Endodermal cell (in vitro differentiated cells): Measurements from ENCODE around the gene AKR1C3. TPM values are rescaled to one million over a fixed set of nuclear protein-coding genes. Genes with fewer than 3 reads are reported as not detected.
"Not testable (repeated sequence)": the region's sequence is repeated elsewhere in the genome, so short reads cannot be mapped to it uniquely, and the experiment has no call there.

ENCODE experiments used
- DNase-seq: peaks from one replicate; pipeline ENCODE4 v3.0.0-alpha.2; 2017
- H3K27ac ChIP-seq: 2 replicates; pipeline ENCODE4 v1.5.1; 2013; ENCODE audit warnings: mild to moderate bottlenecking, low read depth, low read length, moderate library complexity
- H3K27me3 ChIP-seq: 2 replicates; pipeline ENCODE4 v1.6.1; 2013; ENCODE audit warnings: mild to moderate bottlenecking, low read length, moderate library complexity; ENCODE audit not compliant: insufficient read depth, control insufficient read depth, poor library complexity, severe bottlenecking
- H3K36me3 ChIP-seq: 2 replicates; pipeline ENCODE4 v1.7.0; 2013; ENCODE audit warnings: mild to moderate bottlenecking, low read length, moderate library complexity; ENCODE audit not compliant: control insufficient read depth, insufficient read depth
- H3K4me1 ChIP-seq: one replicate; pipeline ENCODE4 v1.7.0; 2013; ENCODE audit warnings: low read length; ENCODE audit not compliant: control insufficient read depth, insufficient read depth
- H3K4me3 ChIP-seq: 2 replicates; pipeline ENCODE4 v1.5.1; 2013; ENCODE audit warnings: mild to moderate bottlenecking, low read length, moderate library complexity
- H3K9ac ChIP-seq: 2 replicates; pipeline ENCODE4 v1.6.1; 2013; ENCODE audit warnings: mild to moderate bottlenecking, low read length, moderate library complexity; ENCODE audit not compliant: poor library complexity, severe bottlenecking; ENCODE audit errors: extremely low read depth
- H3K9me3 ChIP-seq: 2 replicates; pipeline ENCODE4 v1.6.1; 2013; ENCODE audit warnings: mild to moderate bottlenecking, low read length, moderate library complexity; ENCODE audit not compliant: control insufficient read depth
- H3K27ac Mint-ChIP-seq: 2 replicates; pipeline ENCODE4 v1.8.0; 2020; ENCODE audit warnings: mixed read lengths
- H3K27me3 Mint-ChIP-seq: 2 replicates; pipeline ENCODE4 v1.8.0; 2021; ENCODE audit warnings: mild to moderate bottlenecking, mixed read lengths; ENCODE audit not compliant: insufficient read depth
- H3K36me3 Mint-ChIP-seq: 2 replicates; pipeline ENCODE4 v1.8.0; 2020; ENCODE audit warnings: low read depth, mixed read lengths
- H3K4me1 Mint-ChIP-seq: 2 replicates; pipeline ENCODE4 v1.8.0; 2020; ENCODE audit warnings: mixed read lengths
- H3K4me3 Mint-ChIP-seq: 2 replicates; pipeline ENCODE4 v1.8.0; 2020; ENCODE audit warnings: mild to moderate bottlenecking, moderate library complexity, mixed read lengths
- H3K9me3 Mint-ChIP-seq: 2 replicates; pipeline ENCODE4 v1.8.0; 2020; ENCODE audit warnings: mild to moderate bottlenecking, mixed read lengths
- WGBS, 2 experiments: methylation state at CpG; one replicate each; pipeline versions ENCODE4 v1.1.5 to v1.1.7; 2013; ENCODE audit warnings: missing lambda C conversion rate in 2 of 2, mixed read lengths in 1 of 2; ENCODE audit not compliant: insufficient coverage in 1 of 2, insufficient read length in 1 of 2; 5-methylcytosine and 5-hydroxymethylcytosine counted together
- total RNA-seq, 2 donors: library from RNA; stranded (reverse); fragmentation: NEBNext Ultra II Directional in 1 of 2; extraction: Animal tissue kit (Norgen Biotek cat#: 25700) in 1 of 2; gene quantifications; 2 replicates in 1 of 2; 3 replicates in 1 of 2; pipeline ENCODE4 v1.2.1, GENCODE V29; 2021
- TF ChIP-seq, protein P1 (sequence below): fragments of 200-600 bp; sonication (generic); conservative IDR thresholded peaks from 2 replicates; pipeline ENCODE4 v1.5.0; 2021; ENCODE audit warnings: antibody characterized with exemption, mild to moderate bottlenecking

AKR1C3 gene
- total RNA-seq, 2 donors from 2014 or later: 6.1 to 28.9 TPM

DNA sequence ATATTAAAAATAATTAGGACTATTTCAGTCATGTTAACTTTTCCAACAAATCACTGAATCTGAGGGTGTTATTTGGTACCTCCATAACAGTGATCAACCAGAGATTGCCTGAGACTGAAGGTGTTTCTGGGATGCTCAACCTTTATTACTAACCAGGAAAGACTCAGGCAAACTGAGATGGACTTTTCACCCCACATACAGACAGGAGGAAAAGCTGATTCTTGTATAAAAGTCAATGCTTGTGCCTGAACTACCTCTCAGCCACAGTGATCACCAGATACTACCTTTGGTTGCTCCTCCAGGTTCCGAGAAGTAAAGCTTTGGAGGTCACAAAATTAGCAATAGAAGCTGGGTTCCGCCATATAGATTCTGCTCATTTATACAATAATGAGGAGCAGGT is 1.9 kb downstream of the AKR1C3 start:
- H3K36me3 ChIP-seq: no peaks in the 10 kb centered on the region
- H3K36me3 Mint-ChIP-seq: peaks cover 5% of the 10 kb centered on the region
- H3K27me3 Mint-ChIP-seq: peaks cover 7% of the 10 kb centered on the region
- H3K4me3 Mint-ChIP-seq: no peak overlapping the region
- H3K4me1 ChIP-seq: no peaks in the 10 kb centered on the region
- H3K27ac ChIP-seq: no peak overlapping the region
- peaks cover 4% of the 10 kb centered on the region for H3K9me3 ChIP-seq
- WGBS, 2 experiments: 40 to 66% methylated on average over 1 to 2 of the region's 2 CpGs
- peaks cover 3% of the 10 kb centered on the region for H3K9me3 Mint-ChIP-seq
- TF ChIP-seq, protein P1, sequence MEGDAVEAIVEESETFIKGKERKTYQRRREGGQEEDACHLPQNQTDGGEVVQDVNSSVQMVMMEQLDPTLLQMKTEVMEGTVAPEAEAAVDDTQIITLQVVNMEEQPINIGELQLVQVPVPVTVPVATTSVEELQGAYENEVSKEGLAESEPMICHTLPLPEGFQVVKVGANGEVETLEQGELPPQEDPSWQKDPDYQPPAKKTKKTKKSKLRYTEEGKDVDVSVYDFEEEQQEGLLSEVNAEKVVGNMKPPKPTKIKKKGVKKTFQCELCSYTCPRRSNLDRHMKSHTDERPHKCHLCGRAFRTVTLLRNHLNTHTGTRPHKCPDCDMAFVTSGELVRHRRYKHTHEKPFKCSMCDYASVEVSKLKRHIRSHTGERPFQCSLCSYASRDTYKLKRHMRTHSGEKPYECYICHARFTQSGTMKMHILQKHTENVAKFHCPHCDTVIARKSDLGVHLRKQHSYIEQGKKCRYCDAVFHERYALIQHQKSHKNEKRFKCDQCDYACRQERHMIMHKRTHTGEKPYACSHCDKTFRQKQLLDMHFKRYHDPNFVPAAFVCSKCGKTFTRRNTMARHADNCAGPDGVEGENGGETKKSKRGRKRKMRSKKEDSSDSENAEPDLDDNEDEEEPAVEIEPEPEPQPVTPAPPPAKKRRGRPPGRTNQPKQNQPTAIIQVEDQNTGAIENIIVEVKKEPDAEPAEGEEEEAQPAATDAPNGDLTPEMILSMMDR: no peak
- H3K27ac Mint-ChIP-seq: no peak overlapping the region
- DNase-seq: no peak
- H3K9ac ChIP-seq: no peak overlapping the region
- H3K4me1 Mint-ChIP-seq: peaks cover 9% of the 10 kb centered on the region
- H3K27me3 ChIP-seq: no peaks in the 10 kb centered on the region
- no peak overlapping the region for H3K4me3 ChIP-seq

GRCh38 chr10:5102479-5102878 is 8.3 kb downstream of the AKR1C3 start:
- H3K36me3 ChIP-seq, H3K4me1 ChIP-seq, H3K9me3 ChIP-seq, DNase-seq, H3K4me3 Mint-ChIP-seq, H3K4me3 ChIP-seq, H3K4me1 Mint-ChIP-seq, H3K36me3 Mint-ChIP-seq, H3K27ac Mint-ChIP-seq, H3K27me3 Mint-ChIP-seq, H3K9ac ChIP-seq, H3K9me3 Mint-ChIP-seq, H3K27ac ChIP-seq, H3K27me3 ChIP-seq: not testable (repeated sequence)
- 69% methylated on average over 3 of the region's 11 CpGs; no CpG with 5 or more reads in 1 of the 2 experiments for WGBS, 2 experiments

- no peak overlapping the region for H3K27ac ChIP-seq
- Mint-ChIP-seq H3K4me1 (peaks cover 6% of the 10 kb centered on the region), H3K9me3 (peaks cover 4% of the 10 kb centered on the region), H3K36me3 (peaks cover 13% of the 10 kb centered on the region), H3K27ac (no peak overlapping the region), H3K4me3 (no peak overlapping the region), H3K27me3 (peaks cover 3% of the 10 kb centered on the region)
- WGBS, 2 experiments: 87 to 100% methylated on average over 1 to 2 of the region's 2 CpGs
- no peak for DNase-seq
- no peak overlapping the region for H3K9ac ChIP-seq
- no peak overlapping the region for H3K4me3 ChIP-seq
- no peaks in the 10 kb centered on the region for H3K9me3 ChIP-seq
- no peaks in the 10 kb centered on the region for H3K4me1 ChIP-seq
- H3K36me3 ChIP-seq: no peaks in the 10 kb centered on the region
- TF ChIP-seq, protein P1: no peak
- H3K27me3 ChIP-seq: no peaks in the 10 kb centered on the region
Measured at GRCh38 chr10:5103481-5103880, 9.3 kb downstream of the AKR1C3 start.

DNA sequence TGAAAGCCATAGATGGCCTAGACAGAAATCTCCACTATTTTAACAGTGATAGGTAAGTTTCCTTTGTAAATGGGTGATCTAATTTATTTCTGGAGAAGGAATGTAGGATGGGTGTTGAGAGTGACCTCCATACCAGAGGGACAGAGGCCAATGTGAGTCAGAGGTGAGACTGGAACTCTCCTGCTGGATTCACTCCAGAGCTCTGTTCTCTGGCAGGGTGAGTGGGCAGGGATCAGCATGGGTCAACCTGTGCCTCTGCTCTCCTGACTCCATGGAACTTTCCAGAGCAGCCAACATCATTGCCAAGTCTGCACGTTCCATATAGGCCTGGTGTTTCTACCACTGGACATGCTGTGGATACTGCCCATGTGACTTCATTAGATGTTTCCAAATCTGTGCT is 11.4 kb downstream of the AKR1C3 start:
- no peak overlapping the region for H3K4me3 ChIP-seq
- WGBS, 2 experiments: 86 to 100% methylated on average over 1 of the region's 1 CpG
- Mint-ChIP-seq H3K4me1 (no peaks in the 10 kb centered on the region), H3K27ac (no peak overlapping the region), H3K36me3 (peaks cover 8% of the 10 kb centered on the region), H3K4me3 (no peak overlapping the region), H3K27me3 (no peaks in the 10 kb centered on the region), H3K9me3 (peaks cover 25% of the 10 kb centered on the region)
- no peaks in the 10 kb centered on the region for H3K27me3 ChIP-seq
- no peak overlapping the region for H3K9ac ChIP-seq
- no peak for DNase-seq
- no peaks in the 10 kb centered on the region for H3K4me1 ChIP-seq
- H3K36me3 ChIP-seq: no peaks in the 10 kb centered on the region
- H3K27ac ChIP-seq: no peak overlapping the region
- peaks cover 9% of the 10 kb centered on the region for H3K9me3 ChIP-seq
- TF ChIP-seq, protein P1: no peak
